ENCODE measurements around the gene ARHGAP26.

The ARHGAP26 gene

DNA sequence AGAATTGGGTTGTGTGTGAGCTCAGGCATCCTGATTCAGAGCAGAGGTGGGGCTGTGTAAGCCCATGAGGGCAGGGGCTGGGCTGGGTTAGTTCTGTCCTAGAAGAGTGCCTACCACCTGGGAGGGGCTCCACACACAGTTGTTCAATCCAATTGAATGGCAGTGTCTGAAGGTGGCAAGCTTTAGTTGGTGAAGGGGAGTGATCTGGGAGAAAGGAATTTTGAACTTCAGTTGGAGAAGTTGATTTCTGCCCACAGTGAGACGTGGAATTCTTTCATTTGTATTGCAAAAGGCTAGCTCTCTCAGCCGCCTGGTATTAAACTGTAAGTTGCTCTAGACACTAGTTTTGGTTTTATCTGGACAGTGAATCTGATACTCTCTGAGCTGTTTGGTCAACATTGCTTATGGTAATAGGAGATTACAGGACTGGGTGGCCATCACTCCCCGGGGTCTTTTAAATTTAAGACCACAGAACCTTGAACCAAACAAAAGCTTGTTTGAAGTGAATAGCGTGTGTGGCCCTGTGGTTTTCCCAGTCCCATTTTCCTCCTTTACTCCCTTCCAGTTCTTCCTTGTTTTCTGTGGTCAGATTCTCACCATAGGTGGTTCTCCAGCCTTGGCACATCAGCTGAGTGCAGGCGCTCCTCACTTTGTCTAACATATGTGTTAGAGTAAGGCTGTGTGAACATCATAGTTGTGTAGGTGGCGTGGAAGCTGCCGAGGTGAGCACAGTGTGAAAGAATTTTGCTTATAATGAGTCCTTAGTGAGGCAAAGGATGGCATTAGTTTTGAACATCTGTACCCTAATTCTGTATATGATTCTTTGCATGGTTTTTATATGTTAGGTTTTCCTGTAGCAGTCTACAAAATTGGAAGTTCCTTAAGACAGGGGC is 78.0 kb downstream of the ARHGAP26 start:
- DNase-seq (ENCODE audit: low read depth in 1 of 2, low spot score in 1 of 2), result no peak

DNA sequence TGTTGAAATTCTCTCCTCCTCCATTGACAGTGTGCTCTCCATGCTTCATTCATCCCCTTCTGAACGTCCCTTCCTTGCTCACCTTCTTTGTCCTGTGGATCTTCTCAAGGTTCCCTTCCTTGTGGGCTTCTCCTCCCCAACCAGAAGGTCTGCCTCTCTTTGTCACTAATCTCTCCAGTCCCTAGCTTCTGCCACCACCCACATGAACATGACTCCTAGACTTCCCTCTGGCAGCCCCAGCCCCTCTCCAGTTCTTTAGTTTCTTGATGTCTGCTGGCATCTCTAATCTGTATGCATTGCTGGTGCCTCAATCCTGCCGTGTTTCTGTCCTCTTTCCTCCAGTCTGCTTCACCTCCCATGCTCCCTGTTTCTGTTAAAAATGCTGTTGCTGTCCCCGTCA is 79.3 kb downstream of the ARHGAP26 start:
- DNase-seq (ENCODE audit: low read depth in 1 of 2, low spot score in 1 of 2), result no peak

DNA sequence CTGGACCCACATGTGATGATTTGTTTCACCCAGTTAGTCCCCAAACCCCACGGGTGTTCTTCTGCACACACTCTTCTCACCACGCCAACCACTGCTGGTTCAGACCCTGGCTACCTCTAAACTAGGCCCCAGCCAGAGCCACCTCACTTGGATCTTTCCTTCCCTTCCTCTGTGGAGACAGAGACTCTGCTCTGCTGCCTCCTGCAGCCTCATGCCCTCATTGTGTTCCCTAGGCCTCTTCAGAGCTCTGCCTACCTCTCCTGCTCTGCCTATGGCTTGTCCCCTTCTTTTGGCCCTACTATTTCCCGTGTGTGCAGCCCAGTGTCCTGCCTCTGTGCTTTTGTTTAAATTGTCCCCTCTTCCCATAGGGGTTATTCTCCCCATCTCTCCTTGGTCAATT is 79.7 kb downstream of the ARHGAP26 start:
- DNase-seq (ENCODE audit: low read depth in 1 of 2, low spot score in 1 of 2), result no peak

DNA sequence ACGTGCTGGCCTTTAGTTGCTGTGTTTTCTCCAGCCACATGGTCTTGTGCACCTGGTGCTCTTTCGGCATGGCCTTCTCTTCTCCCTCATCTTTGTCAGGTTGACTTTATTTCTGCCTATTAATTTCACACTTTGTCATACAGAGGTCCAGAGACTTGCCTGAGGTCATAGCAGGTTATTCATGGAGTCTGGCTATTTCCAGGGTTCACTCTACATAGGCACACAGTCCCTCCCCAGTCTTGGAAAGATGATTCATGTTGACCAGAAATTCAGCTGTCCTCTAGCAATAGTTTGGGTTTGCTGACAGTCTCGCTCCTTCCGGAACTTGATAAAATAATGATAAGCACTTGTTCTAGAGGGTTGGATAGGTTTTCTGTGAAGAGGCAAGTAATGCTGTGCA is 81.6 kb downstream of the ARHGAP26 start:
- no peak for DNase-seq (ENCODE audit: low read depth in 1 of 2, low spot score in 1 of 2)

DNA sequence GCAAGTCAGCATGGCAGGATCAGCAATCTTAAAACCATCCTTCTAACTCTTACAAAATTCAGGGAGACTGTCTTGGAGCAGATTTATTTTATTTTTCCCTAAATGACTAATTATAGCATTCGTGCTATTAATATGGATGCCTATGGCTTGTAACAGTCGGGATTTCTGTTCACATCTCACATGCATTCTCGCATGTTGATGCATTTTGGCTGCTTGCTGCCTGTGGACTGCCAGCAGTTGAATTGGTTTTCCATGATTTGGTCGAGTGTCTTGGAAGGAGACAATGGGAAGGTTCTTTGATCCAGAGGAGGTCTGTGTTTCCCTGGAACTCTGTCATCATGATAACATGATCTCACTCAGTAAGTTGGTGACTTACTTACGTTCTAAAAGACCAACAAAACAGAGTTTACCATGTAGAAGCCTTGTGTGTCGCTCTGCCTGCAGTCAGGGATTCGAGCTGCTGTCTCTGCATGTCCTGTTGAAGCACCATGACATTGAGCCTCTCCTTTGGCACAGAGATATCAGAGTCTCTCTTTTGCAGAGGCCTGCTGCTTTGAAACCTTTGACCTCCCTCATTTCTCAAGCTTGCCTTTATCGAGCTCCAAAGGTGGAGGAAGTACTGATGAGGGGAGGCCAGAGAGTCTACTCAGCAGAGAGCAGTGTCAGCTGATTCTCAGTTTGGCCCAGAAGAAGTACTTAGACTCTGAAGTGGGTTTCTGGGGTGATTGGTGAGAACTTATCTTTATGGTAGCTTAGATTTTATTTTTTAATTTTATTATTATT is 82.4 kb downstream of the ARHGAP26 start:
- DNase-seq (ENCODE audit: low read depth in 1 of 2, low spot score in 1 of 2), result no peak

DNA sequence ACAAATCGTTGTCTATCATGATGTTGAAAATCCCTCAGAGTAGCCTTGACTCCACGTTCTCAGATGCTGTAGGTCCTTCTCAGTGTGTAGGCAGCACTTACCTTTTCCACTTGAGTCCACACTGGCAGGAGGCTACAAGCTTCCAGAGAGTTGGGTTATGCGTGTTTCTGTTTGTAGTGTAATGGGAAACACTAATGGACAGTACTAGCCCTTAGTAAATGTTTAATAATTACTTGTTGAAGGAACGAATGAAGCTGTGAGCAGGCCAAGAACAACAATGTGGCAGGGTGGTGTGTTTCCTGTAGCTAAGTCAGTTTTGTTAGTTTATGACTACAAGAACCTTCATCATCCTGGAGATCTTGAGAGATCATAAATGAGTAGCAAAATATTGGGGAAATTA is 83.5 kb downstream of the ARHGAP26 start:
- DNase-seq (ENCODE audit: low read depth in 1 of 2, low spot score in 1 of 2), result no peak

DNA sequence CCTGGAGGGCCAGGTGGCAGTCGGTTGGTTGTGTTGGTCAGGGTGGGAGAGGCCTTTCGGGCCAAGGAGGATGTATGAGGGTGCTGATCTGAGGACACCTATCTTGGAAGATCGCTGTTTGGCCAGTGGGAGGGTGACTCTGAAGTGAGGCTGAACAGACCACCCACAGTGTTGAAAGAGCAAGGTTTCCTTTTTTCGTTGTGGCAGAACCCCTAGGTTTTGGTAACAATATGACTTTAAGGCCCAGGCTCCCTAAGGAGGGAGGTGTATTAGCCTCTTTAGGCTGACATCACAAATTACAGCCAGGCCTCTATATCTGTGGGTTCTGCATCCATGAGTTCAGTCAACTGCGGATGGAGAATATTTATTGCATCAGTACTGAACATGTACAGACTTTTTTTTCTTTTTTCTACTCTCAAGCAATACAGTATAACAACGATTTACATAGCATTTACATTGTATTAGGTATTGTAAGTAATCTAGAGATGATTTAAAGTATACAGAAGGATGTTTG is 86.1 kb downstream of the ARHGAP26 start:
- DNase-seq (ENCODE audit: low read depth in 1 of 2, low spot score in 1 of 2), result no peak

DNA sequence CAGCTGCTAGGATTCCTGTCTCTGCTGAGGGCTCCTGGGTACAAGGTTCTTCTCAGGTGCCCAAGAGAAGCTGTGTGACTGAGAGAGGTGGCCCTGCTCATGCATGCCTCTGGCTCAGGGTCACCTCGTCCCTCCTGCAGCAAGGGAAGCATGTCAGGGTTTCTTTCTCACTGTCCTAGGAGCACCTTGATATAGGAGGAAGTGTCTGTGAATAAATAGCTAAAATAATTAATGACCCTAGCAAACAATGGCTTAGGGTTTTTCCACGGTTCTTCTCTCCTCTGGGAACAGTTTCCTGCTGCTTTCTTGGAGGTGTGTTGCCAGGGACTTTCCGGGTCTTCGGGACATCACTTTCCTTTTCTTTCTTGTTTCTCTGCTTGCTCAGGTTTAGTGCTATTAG is 87.2 kb downstream of the ARHGAP26 start:
- no peak for DNase-seq (ENCODE audit: low read depth in 1 of 2, low spot score in 1 of 2)

DNA sequence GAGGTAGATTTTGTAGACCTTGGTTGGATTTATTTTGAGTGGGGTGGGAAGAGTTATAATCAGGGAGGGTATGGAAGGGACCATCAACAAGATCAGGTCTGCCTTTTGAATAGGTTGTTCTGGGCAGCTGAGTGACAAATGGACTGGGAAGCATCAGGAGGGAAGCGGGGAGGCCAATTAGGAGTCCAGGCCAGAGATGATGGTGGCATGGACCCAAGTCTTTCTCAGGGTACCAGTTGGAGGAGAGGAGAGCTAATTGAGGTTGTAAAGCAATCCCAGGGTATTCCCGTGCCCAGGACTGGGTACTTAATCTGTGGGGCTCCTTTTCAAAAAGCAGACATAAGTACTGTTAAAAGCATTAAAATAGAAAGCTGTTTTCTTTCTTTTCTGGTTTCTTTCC is 88.9 kb downstream of the ARHGAP26 start:
- no peak for DNase-seq (ENCODE audit: low read depth in 1 of 2, low spot score in 1 of 2)

DNA sequence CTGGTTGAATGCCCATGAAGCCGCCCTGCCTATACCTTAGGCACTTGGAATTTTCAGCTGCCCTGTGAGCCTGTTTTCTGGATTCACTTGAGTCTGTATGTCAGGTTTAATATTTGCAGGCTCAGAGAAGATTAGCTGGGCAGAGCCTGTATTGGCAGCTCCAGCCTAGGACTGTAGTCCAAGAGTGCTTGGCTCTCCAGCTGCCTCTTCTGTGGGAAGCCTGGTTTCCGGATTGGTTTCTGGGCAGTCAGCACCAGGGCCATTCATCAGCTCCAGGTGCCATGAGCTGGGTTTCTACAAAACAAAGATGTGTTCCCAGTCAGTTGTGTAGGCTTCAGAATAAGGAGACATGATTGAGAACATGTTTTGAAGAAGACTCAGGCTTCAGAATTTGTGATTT is 90.1 kb downstream of the ARHGAP26 start:
- DNase-seq (ENCODE audit: low read depth in 1 of 2, low spot score in 1 of 2), result no peak

DNA sequence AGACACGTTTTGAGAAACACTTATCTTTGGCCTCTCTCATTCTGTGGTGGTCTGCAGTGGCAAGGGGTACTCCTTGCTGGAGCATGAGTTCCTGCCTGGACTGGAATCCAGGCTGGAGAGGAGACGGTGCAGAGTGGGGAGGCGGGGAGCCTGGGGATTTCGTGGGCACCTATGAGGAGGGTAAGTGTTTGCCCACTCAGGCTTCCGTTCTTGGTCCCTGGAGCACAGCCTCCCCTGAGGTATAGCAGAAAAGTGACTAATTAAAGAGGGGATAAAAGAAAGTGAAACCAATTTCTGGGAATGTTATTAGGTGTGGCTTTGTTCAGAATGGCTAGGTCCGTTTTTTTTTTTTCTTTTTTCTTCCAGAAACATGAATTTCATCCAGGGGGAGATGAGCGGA is 90.8 kb downstream of the ARHGAP26 start:
- DNase-seq (ENCODE audit: low read depth in 1 of 2, low spot score in 1 of 2), result no peak

DNA sequence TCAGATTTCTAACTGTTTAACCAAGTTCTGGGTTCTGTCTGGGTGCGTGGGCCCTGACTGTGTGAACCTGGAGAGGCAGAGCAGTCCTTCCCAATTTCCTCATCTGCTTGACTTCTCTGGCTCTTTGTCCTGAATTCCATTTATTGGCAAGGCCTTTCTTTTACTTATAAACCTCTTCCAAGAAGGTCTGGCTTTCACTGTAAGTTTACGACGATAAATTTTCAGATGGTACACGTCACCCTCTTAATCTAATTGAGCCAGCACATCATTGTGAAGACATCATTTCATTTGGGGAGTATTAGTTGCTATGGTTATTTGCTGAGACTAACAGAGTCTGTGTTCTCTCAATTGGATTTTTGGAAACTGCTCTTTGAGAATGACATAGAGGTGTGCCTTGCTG is 92.4 kb downstream of the ARHGAP26 start:
- no peak for DNase-seq (ENCODE audit: low read depth in 1 of 2, low spot score in 1 of 2)

DNA sequence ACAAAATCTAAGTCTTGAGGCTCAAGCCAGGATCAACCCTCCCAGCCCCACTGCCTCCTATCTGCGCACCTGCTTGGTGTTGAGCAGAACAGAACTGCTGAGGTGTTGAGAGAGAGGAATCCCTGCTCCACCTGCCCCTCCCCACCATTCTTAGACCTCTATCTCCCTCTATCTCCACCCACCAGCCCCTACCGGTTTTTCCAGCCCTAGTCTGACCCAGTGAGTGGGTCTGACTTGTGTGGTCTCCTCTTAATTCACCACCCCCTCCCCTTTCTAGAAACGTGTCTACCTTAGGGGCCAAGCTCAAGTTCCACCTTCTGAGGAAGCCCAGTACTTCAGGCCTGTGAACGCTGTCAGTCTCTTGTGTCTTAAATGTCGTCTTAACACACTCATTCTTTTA is 93.7 kb downstream of the ARHGAP26 start:
- no peak for DNase-seq (ENCODE audit: low read depth in 1 of 2, low spot score in 1 of 2)

DNA sequence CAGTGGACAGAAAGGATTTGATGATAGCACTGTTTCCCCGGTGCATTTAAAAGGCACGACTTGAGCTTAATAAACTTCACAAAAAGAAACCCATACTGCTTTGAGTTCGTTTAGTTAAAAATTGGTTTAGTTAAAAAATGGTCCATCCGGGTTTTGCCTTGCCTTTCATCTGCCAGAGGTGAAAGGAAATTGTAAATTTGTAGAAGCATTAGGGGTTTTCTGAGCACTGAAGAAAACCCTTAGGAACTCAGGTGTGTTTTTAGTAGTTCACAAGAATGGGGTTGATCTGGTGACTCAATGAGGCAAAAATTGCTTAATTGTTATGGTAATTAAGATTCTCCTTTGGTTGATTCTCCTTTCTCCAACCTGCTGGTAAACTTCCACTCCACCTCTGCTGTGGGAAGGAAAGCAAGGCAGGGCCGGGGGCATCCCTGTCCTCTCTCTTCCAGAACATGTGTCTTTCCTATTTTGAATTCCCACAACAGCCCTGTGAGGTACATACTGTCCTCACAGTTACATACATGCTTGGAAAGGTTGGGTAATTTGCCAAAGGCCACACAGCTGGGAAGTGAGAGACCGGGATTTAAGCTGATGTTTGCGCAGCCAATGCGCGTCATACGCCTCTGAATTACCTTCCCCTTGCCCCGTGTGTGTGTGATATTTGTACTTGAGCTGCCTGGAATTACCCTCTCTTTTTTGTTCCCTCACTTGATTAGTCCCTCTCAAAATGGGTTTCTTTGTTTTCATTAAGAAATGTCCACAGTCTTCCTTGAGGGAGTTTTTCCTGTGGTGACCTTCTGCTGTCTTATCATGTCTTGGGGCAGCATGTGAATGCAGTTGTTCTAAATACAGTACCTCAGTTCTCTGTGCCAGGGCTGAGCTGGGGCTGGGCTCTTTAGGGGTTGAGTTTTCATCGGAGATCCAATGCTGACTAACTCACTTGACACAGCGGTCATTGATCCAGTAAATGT is 94.4 kb downstream of the ARHGAP26 start:
- DNase-seq (ENCODE audit: low read depth in 1 of 2, low spot score in 1 of 2), result no peak

DNA sequence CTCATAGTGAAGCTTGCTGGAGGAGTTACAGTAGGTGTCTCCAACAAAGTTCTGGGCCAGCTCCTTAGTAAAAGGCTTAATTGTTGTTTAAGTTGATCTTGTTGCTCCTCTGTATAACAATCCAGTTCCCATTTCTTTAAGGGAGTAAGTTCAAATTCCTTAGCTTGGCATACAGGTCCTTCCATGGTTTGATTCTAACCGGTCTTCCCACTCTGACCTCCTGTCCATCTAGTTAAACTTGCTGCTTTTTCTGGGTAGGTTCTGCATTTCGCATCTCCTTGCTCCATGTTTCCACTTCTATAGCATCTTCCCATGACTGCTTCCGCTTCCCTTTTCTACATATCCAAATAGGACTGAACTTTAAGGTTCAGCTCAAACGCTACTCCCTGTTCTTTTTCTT is 95.5 kb downstream of the ARHGAP26 start:
- DNase-seq (ENCODE audit: low read depth in 1 of 2, low spot score in 1 of 2), result no peak

DNA sequence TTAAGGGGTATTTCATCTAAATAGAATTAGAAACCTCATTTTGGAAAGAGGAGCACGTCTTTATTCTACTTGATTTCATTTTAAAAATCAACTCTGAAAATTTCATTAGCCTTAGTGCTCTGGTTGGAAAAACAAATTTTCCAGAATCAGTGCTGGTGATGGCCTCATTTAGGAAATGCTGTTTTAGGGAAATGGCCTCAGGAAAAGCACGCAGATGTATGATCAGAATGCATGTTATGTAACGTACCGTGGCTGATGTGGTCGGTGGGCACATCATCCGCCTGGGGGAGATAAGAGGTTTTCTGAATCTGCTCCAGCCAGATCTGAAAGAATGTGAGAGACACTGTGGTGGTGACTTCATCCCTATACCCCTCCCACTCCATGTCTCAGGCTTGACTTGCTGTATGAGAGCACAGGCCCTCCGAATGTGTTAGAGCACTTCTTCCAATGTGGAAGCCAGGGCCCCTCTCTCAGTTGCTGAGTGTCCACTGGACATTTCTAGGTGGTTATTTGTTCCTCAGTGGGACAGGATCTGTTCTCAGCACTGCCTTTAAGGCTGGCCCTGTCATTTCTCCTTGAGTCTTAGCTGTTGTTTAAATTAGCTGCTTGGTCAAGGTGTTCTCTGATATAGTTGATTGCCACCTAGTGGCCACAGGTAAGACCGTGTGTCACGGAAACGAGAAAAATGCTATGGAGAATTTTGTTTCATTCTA is 96.5 kb downstream of the ARHGAP26 start:
- DNase-seq (ENCODE audit: low read depth in 1 of 2, low spot score in 1 of 2), result no peak

DNA sequence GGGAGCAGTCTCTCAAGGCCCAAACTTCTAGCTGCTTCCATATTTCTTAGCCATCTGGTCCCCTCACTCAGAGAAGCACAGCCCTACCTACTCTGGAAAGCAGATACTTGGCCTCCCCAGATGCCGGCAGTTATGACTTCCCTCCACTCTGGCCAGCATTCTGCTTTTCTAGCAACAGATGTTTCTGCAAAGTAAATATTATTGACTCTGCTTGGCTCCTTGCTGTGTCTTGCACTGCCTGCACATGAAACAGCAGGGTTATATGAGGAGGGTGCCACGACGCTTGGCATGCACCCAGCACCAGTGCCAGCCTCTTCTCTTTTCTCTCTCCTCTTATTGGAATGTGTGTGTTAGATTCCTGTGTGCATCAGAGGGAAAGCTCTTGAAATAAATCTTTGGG is 99.7 kb downstream of the ARHGAP26 start:
- DNase-seq (ENCODE audit: low read depth in 1 of 2, low spot score in 1 of 2), result no peak

DNA sequence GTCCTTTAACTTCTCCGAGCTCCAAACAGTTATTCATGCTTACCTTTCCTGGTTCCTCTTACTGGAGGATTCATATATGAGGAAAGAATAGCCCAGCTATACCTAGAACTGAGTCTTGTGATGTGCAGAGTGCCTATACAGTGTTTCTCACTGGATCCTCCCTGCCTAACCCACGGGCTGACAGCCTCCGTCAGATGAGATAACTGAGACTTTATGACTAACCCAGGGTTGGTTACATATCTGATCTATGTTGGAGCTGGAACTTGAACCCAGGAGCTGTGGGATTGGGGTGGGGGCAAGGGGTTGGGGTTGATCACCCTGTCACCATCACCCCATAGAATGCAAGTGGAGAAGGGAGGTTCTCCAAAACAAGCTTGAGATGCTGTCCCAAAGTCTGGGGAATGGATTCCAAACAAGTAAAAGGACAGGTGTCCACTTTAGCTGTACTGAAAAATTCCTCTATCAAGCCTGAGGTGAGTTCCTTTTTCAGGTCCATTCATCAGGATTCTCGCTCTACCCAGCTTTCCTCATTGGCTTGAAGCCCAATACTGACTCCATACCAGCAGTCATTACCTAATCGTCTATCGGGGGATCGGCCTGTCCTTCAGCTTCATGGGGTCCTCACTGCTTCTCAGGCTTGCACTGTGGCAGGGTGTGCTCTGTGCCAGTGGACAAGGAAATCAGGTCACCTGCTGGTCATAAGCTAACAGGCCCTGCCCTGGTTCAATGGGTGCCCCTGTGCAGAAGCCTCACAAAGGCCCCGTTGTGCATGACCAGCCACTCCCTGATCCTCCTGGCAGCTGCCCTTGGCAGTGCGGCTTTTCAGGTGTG is 100.6 kb downstream of the ARHGAP26 start:
- no peak for DNase-seq (ENCODE audit: low read depth in 1 of 2, low spot score in 1 of 2)

DNA sequence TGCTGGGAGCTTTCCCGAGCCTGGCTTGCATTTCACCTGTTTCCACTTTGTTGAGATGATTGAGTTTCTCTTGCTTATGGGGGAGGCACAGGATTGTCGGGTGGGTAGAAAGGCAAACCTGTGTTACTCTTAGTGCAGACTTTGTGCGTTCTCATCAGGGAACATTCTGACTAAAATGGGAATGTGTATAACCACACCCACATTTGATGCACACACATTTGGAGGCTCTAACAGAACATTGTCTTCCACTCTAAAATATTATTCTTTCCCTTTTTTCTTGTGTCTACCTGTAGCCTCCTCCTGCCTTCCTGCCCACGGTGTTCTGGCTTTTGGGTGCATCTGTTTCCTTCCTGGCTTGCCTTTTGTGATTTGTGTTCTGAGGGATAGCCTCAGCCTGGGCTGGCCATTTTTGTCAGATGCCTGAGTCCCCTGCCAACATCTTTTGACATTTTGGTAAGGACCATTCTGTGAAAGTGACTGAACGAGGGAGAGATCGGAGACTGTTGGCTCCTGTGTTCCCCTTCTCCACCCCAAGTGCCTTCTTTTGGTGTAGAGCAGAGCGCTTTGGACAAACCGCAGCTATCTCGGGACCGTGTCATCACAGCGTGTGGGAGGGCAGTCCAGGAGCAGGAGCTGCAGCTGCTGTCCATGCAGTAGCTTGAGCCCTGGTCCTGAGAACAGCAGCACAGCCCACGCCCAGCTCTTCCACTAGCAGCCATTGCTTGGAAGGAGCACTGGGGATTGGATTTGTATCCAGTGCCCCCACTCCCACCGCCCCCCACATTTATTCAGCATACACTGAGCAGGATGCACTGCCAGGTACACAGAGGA is 101.4 kb downstream of the ARHGAP26 start:
- no peak for DNase-seq (ENCODE audit: low read depth in 1 of 2, low spot score in 1 of 2)
